ENCODE data around the gene OR14A2.

- TF ChIP-seq POLR2A (IDR thresholded peaks at IDR 0.05) = no peak
- TF ChIP-seq, protein P1, sequence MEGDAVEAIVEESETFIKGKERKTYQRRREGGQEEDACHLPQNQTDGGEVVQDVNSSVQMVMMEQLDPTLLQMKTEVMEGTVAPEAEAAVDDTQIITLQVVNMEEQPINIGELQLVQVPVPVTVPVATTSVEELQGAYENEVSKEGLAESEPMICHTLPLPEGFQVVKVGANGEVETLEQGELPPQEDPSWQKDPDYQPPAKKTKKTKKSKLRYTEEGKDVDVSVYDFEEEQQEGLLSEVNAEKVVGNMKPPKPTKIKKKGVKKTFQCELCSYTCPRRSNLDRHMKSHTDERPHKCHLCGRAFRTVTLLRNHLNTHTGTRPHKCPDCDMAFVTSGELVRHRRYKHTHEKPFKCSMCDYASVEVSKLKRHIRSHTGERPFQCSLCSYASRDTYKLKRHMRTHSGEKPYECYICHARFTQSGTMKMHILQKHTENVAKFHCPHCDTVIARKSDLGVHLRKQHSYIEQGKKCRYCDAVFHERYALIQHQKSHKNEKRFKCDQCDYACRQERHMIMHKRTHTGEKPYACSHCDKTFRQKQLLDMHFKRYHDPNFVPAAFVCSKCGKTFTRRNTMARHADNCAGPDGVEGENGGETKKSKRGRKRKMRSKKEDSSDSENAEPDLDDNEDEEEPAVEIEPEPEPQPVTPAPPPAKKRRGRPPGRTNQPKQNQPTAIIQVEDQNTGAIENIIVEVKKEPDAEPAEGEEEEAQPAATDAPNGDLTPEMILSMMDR (IDR thresholded peaks at IDR 0.05) = no peak
These were observed 9.6 kb downstream of the OR14A2 start, which contains the start of gene OR14K1 for GRCh38 chr1:247738315-247738714.
